ENCODE data around the gene CRP. TPM values are rescaled to one million over a fixed set of nuclear protein-coding genes. Genes with fewer than 3 reads are reported as not detected.

Gene CRP
- total and polyA plus RNA-seq, 2 of the 4 experiments (the other 2 are of a cell fraction) = not detected

DNA sequence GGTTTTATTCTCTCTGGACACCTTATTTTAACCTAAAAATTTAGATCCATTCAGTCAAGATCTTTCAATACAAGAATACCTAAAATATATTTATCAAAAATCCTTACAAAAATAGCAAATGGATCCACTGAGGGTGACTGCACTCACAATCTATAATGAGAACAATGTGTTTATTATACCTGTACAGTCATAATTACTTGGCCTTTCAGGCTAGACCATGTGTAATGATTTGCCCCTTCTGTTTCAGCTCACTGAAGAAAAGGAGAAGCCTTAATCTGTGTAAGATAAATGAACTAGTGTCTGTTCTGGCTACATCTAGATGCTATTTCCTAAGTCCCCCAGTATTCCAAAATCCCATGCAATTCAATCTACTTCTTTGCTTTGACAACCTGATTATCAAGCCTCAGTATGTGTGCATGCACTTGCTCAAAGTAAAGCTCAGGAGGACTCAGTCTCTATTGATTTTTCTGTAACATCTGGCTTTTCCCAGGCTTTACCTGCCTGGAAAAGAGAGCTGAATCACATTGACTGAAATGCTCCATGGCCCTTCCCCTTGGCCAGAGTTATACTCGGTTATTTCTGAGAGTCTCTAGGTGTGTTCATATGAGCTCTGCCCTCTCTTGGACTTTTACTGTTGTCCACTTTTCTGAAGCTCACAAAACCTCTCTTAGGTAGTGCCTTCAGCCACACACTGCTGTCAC lies 27.6 kb downstream of the CRP start:
- H3K27ac ChIP-seq (ENCODE audit: insufficient read depth, low read length) = no peak overlapping the region
- BruUV-seq (replicated peaks) = no TSS peak
- DNase-seq = no peak
- in situ Hi-C loops (cut with MboI; ENCODE audit: low sequenced_read_pairs) (no loop called here), dilution Hi-C loops (cut with HindIII; ENCODE audit: low sequenced_read_pairs, unreplicated experiment) (no loop called here), intact Hi-C loops (cut with micrococcal nuclease) (no loop called here)
- no CpG with 5 or more reads among the region's 1 CpG for WGBS, 2 experiments (ENCODE audit: extremely low coverage in 2 of 2, insufficient read length in 1 of 2)
- H2BK5ac ChIP-seq (ENCODE audit: low read depth, low read length, poor library complexity, severe bottlenecking) = no peak overlapping the region
- no peak overlapping the region for H2BK15ac ChIP-seq (ENCODE audit: low read depth, low read length)
- no peak overlapping the region for H4K5ac ChIP-seq (ENCODE audit: low read depth, low read length)
- H2AFZ ChIP-seq (replicated peaks; ENCODE audit: low read length, poor library complexity) = no peak overlapping the region
- no peak overlapping the region for H3K23ac ChIP-seq (ENCODE audit: low read depth, low read length)
- H3K36me3 ChIP-seq (ENCODE audit: control insufficient read depth, insufficient read depth, low read length) = no peaks in the 10 kb centered on the region
- H3K56ac ChIP-seq (ENCODE audit: extremely low read depth, insufficient read depth, low read length) = no peak overlapping the region
- no peak overlapping the region for H3K18ac ChIP-seq (ENCODE audit: low read depth, low read length)
- no peak overlapping the region for H3K9ac ChIP-seq (ENCODE audit: low read depth, low read length)
- ATAC-seq (ENCODE audit: low read depth) = no peak
- no peaks in the 10 kb centered on the region for H3K27me3 ChIP-seq (ENCODE audit: control insufficient read depth, insufficient read depth, low read length)
- H3K79me1 ChIP-seq (ENCODE audit: low read depth in 1 of 2, low read length in 2 of 2) = no peaks in the 10 kb centered on the region
- H2AK5ac ChIP-seq (ENCODE audit: low read depth, low read length) = no peak overlapping the region
- H3K9me3 ChIP-seq (ENCODE audit: control insufficient read depth, insufficient read depth, low read length) = no peaks in the 10 kb centered on the region
- CTCF ChIA-PET = no interaction called here
- POLR2A ChIA-PET (ENCODE audit: unreplicated experiment) = no interaction called here
- no peak overlapping the region for H3K4me3 ChIP-seq (ENCODE audit: insufficient read depth, low read depth, low read length)
- no peak overlapping the region for H2AK9ac ChIP-seq (replicated peaks; ENCODE audit: low read depth, low read length, poor library complexity)
- no peaks in the 10 kb centered on the region for H4K20me1 ChIP-seq (ENCODE audit: insufficient read depth, low read length)
- TF ChIP-seq, protein P1, sequence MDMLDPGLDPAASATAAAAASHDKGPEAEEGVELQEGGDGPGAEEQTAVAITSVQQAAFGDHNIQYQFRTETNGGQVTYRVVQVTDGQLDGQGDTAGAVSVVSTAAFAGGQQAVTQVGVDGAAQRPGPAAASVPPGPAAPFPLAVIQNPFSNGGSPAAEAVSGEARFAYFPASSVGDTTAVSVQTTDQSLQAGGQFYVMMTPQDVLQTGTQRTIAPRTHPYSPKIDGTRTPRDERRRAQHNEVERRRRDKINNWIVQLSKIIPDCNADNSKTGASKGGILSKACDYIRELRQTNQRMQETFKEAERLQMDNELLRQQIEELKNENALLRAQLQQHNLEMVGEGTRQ (IDR thresholded peaks at IDR 0.05; ENCODE audit: low read depth, low read length) = no peak
- TF ChIP-seq BHLHE40 (IDR thresholded peaks at IDR 0.05; ENCODE audit: low read depth, low read length) (no peak), RAD21 (IDR thresholded peaks at IDR 0.05; ENCODE audit: low read length) (no peak)
- H2BK20ac ChIP-seq (ENCODE audit: low read depth, low read length) = no peak overlapping the region
- no peak overlapping the region for H4K91ac ChIP-seq (ENCODE audit: insufficient read depth, low read depth, low read length)
- no peaks in the 10 kb centered on the region for H3K4me1 ChIP-seq (ENCODE audit: control insufficient read depth, insufficient read depth, low read length)
- H3K4ac ChIP-seq (ENCODE audit: low read depth, low read length) = no peak overlapping the region
- no peak overlapping the region for H3K14ac ChIP-seq (replicated peaks; ENCODE audit: low read depth, low read length)
- H2BK120ac ChIP-seq (ENCODE audit: low read depth, low read length) = no peak overlapping the region
- H3K9me1 ChIP-seq (ENCODE audit: insufficient read depth, low read length) = no peaks in the 10 kb centered on the region
- no peak overlapping the region for H4K8ac ChIP-seq (ENCODE audit: low read depth in 2 of 2, low read length in 2 of 2)
- no peak overlapping the region for H3K4me2 ChIP-seq (ENCODE audit: low read depth, low read length)

Data from IMR-90 (cell line).